ENCODE results near the gene GNG4. TPM values are rescaled to one million over a fixed set of nuclear protein-coding genes. Genes with fewer than 3 reads are reported as not detected.

GNG4 gene
- total RNA-seq, 1 donor = under 0.01 TPM

- no peak for TF ChIP-seq CTCF (IDR thresholded peaks at IDR 0.05; ENCODE audit: extremely low read depth, low read depth, low read length)
- Histone ChIP-seq H3K27ac (ENCODE audit: low read depth, low read length) (no peak overlapping the region), H3K27me3 (ENCODE audit: insufficient read depth, low read length) (peaks cover 28% of the 10 kb centered on the region), H3K4me2 (ENCODE audit: insufficient read depth, low read length) (no peak overlapping the region), H4K20me1 (ENCODE audit: insufficient read depth, low read length) (no peaks in the 10 kb centered on the region), H3K9me3 (ENCODE audit: low read depth, low read length) (no peaks in the 10 kb centered on the region), H2AFZ (ENCODE audit: low read length) (no peak overlapping the region), H3K79me2 (ENCODE audit: insufficient read depth, low read length) (no peaks in the 10 kb centered on the region), H3K4me1 (ENCODE audit: insufficient read depth, low read length) (peaks cover 3% of the 10 kb centered on the region), H3K36me3 (ENCODE audit: insufficient read depth, low read length) (no peaks in the 10 kb centered on the region), H3K4me3 (ENCODE audit: insufficient read depth, low read length) (no peak overlapping the region)
- DNase-seq (ENCODE audit: insufficient read length, low spot score, missing footprints) = no peak
Measured at GRCh38 chr1:235643837-235644692, 5.5 kb downstream of the GNG4 start.

- Histone ChIP-seq H3K4me3 (ENCODE audit: insufficient read depth, low read length) (no peak overlapping the region), H3K79me2 (ENCODE audit: insufficient read depth, low read length) (no peaks in the 10 kb centered on the region), H4K20me1 (ENCODE audit: insufficient read depth, low read length) (no peaks in the 10 kb centered on the region), H3K9me3 (ENCODE audit: low read depth, low read length) (no peaks in the 10 kb centered on the region), H3K36me3 (ENCODE audit: insufficient read depth, low read length) (no peaks in the 10 kb centered on the region), H3K27me3 (ENCODE audit: insufficient read depth, low read length) (peaks cover 17% of the 10 kb centered on the region), H2AFZ (ENCODE audit: low read length) (no peak overlapping the region), H3K27ac (ENCODE audit: low read depth, low read length) (no peak overlapping the region), H3K4me2 (ENCODE audit: insufficient read depth, low read length) (no peak overlapping the region), H3K4me1 (ENCODE audit: insufficient read depth, low read length) (no peaks in the 10 kb centered on the region)
- no peak for DNase-seq (ENCODE audit: insufficient read length, low spot score, missing footprints)
- no peak for TF ChIP-seq CTCF (IDR thresholded peaks at IDR 0.05; ENCODE audit: extremely low read depth, low read depth, low read length)
Measured at GRCh38 chr1:235642943-235643371, 6.6 kb downstream of the GNG4 start.

- peaks cover 11% of the 10 kb centered on the region for H3K27me3 ChIP-seq (ENCODE audit: insufficient read depth, low read length)
- no peaks in the 10 kb centered on the region for H3K4me1 ChIP-seq (ENCODE audit: insufficient read depth, low read length)
- peak overlapping the region; percentile 9 for H3K4me2 ChIP-seq (ENCODE audit: insufficient read depth, low read length)
- H3K9me3 ChIP-seq (ENCODE audit: low read depth, low read length) = no peaks in the 10 kb centered on the region
- H3K36me3 ChIP-seq (ENCODE audit: insufficient read depth, low read length) = no peaks in the 10 kb centered on the region
- H3K79me2 ChIP-seq (ENCODE audit: insufficient read depth, low read length) = no peaks in the 10 kb centered on the region
- no peaks in the 10 kb centered on the region for H4K20me1 ChIP-seq (ENCODE audit: insufficient read depth, low read length)
- peak overlapping the region; percentile 19 for H3K4me3 ChIP-seq (ENCODE audit: insufficient read depth, low read length)
- no peak for TF ChIP-seq CTCF (IDR thresholded peaks at IDR 0.05; ENCODE audit: extremely low read depth, low read depth, low read length)
- no peak overlapping the region for H2AFZ ChIP-seq (ENCODE audit: low read length)
- peak; percentile 85 for DNase-seq (ENCODE audit: insufficient read length, low spot score, missing footprints)
- H3K27ac ChIP-seq (ENCODE audit: low read depth, low read length) = no peak overlapping the region
Measured at GRCh38 chr1:235642011-235642942, 7.3 kb downstream of the GNG4 start.

All from osteoblast (primary cell).